Measurements from ENCODE around the gene COIL. TPM values are rescaled to one million over a fixed set of nuclear protein-coding genes. Genes with fewer than 3 reads are reported as not detected.

The COIL gene
- 10 to 100 TPM in 2 of 4 donors, 1 to 10 TPM in 2; 9.1 to 10.7 (median 10.2) TPM for total RNA-seq
- polyA plus RNA-seq: 7.7 TPM
- long read RNA-seq, donor 1, transcript COIL-201 (7 exons, 2,650 nt): major isoform, 21 of 27 reads
- long read RNA-seq, donor 1, partial matches to known transcripts: 3 of 27 reads
- long read RNA-seq, donor 1, other reads (novel, unspliced or antisense): 3 of 27 reads
- long read RNA-seq, donor 2, transcript COIL-201 (7 exons, 2,650 nt): major isoform, 10 of 10 reads
- long read RNA-seq, donor 2, partial matches to known transcripts: 0 of 10 reads
- long read RNA-seq, donor 2, other reads (novel, unspliced or antisense): 0 of 10 reads
- long read RNA-seq, donor 3, transcript COIL-201 (7 exons, 2,650 nt): major isoform, 23 of 37 reads
- long read RNA-seq, donor 3, partial matches to known transcripts: 10 of 37 reads
- long read RNA-seq, donor 3, other reads (novel, unspliced or antisense): 4 of 37 reads
- long read RNA-seq, donor 4, transcript COIL-201 (7 exons, 2,650 nt): major isoform, 18 of 20 reads
- long read RNA-seq, donor 4, partial matches to known transcripts: 1 of 20 reads
- long read RNA-seq, donor 4, other reads (novel, unspliced or antisense): 1 of 20 reads

- Histone ChIP-seq H3K9me3 (ENCODE audit: control insufficient read depth, low read length) (no peaks in the 10 kb centered on the region), H3K4me3 (ENCODE audit: low read length) (peak within 1 kb of the TSS; percentile 98), H3K4me1 (ENCODE audit: control insufficient read depth, insufficient read depth, low read length) (peaks cover 2% of the 10 kb centered on the region), H3K27ac (ENCODE audit: low read length) (peak within 1 kb of the TSS; percentile 73), H3K27me3 (ENCODE audit: control insufficient read depth, insufficient read depth) (no peaks in the 10 kb centered on the region)
- WGBS: 4% methylated on average over 59 of the region's 59 CpGs
- intact Hi-C loops (cut with DNase I): no loop called here
- peak; percentile 93 to 98 (median 96) for DNase-seq
- peak; percentile 96 to 97 for ATAC-seq
Observed at GRCh38 chr17:56960596-56961538, at the start of gene COIL. COIL (minus strand) TSS chr17:56961050; CDS start chr17:56961019, 31 bp downstream.

- Histone ChIP-seq H3K27me3 (ENCODE audit: control insufficient read depth, insufficient read depth) (no peaks in the 10 kb centered on the region), H3K4me3 (ENCODE audit: low read length) (no peak overlapping the region), H3K9me3 (ENCODE audit: control insufficient read depth, low read length) (no peaks in the 10 kb centered on the region), H3K4me1 (ENCODE audit: control insufficient read depth, insufficient read depth, low read length) (no peaks in the 10 kb centered on the region), H3K27ac (ENCODE audit: low read length) (no peak overlapping the region)
- no peak for DNase-seq
- intact Hi-C loops (cut with DNase I): no loop called here
- no peak for ATAC-seq
- 59% methylated on average over 3 of the region's 3 CpGs for WGBS
Observed at GRCh38 chr17:57010487-57010886, 49.6 kb upstream of the COIL start.

- 29% methylated on average over 7 of the region's 7 CpGs for WGBS
- H3K4me3 ChIP-seq (ENCODE audit: low read length): no peak overlapping the region
- ATAC-seq: peak; percentile 67 to 80
- DNase-seq: peak in 2 of 3 donors; percentile 26 to 66
- no peaks in the 10 kb centered on the region for H3K9me3 ChIP-seq (ENCODE audit: control insufficient read depth, low read length)
- H3K27ac ChIP-seq (ENCODE audit: low read length): no peak overlapping the region
- no peaks in the 10 kb centered on the region for H3K4me1 ChIP-seq (ENCODE audit: control insufficient read depth, insufficient read depth, low read length)
- intact Hi-C loops (cut with DNase I): no loop called here
- H3K27me3 ChIP-seq (ENCODE audit: control insufficient read depth, insufficient read depth): no peaks in the 10 kb centered on the region
Observed at GRCh38 chr17:57009737-57010445, 49.0 kb upstream of the COIL start.

- ATAC-seq (no peak), DNase-seq (no peak)
- WGBS: 75% methylated on average over 2 of the region's 2 CpGs
Observed at GRCh38 chr17:57008958-57009357, 48.1 kb upstream of the COIL start.

GRCh38 chr17:57006040-57006439 is 45.2 kb upstream of the COIL start:
- Histone ChIP-seq H3K4me1 (ENCODE audit: control insufficient read depth, insufficient read depth, low read length) (no peaks in the 10 kb centered on the region), H3K27ac (ENCODE audit: low read length) (no peak overlapping the region), H3K27me3 (ENCODE audit: control insufficient read depth, insufficient read depth) (no peaks in the 10 kb centered on the region), H3K9me3 (ENCODE audit: control insufficient read depth, low read length) (no peaks in the 10 kb centered on the region), H3K4me3 (ENCODE audit: low read length) (no peak overlapping the region)
- DNase-seq (no peak), ATAC-seq (no peak)
- 97% methylated on average over 2 of the region's 2 CpGs for WGBS
- intact Hi-C loops (cut with DNase I): no loop called here

More at GRCh38 chr17:57008958-57009357, 48.1 kb upstream of the COIL start:
- Histone ChIP-seq H3K27ac (ENCODE audit: low read length) (no peak overlapping the region), H3K27me3 (ENCODE audit: control insufficient read depth, insufficient read depth) (no peaks in the 10 kb centered on the region), H3K4me1 (ENCODE audit: control insufficient read depth, insufficient read depth, low read length) (no peaks in the 10 kb centered on the region), H3K9me3 (ENCODE audit: control insufficient read depth, low read length) (no peaks in the 10 kb centered on the region), H3K4me3 (ENCODE audit: low read length) (no peak overlapping the region)
- intact Hi-C loops (cut with DNase I): no loop called here

GRCh38 chr17:57004944-57005579 is 44.2 kb upstream of the COIL start:
- peak; percentile 24 to 45 for ATAC-seq
- no peak for DNase-seq
- Histone ChIP-seq H3K4me1 (ENCODE audit: control insufficient read depth, insufficient read depth, low read length) (no peaks in the 10 kb centered on the region), H3K4me3 (ENCODE audit: low read length) (no peak overlapping the region), H3K9me3 (ENCODE audit: control insufficient read depth, low read length) (no peaks in the 10 kb centered on the region), H3K27ac (ENCODE audit: low read length) (no peak overlapping the region), H3K27me3 (ENCODE audit: control insufficient read depth, insufficient read depth) (no peaks in the 10 kb centered on the region)
- intact Hi-C loops (cut with DNase I): no loop called here
- 70% methylated on average over 8 of the region's 8 CpGs for WGBS

- Histone ChIP-seq H3K4me1 (ENCODE audit: control insufficient read depth, insufficient read depth, low read length) (no peaks in the 10 kb centered on the region), H3K4me3 (ENCODE audit: low read length) (no peak overlapping the region), H3K27ac (ENCODE audit: low read length) (no peak overlapping the region), H3K27me3 (ENCODE audit: control insufficient read depth, insufficient read depth) (no peaks in the 10 kb centered on the region), H3K9me3 (ENCODE audit: control insufficient read depth, low read length) (no peaks in the 10 kb centered on the region)
- DNase-seq: no peak
- 93% methylated on average over 5 of the region's 5 CpGs for WGBS
- no peak for ATAC-seq
- intact Hi-C loops (cut with DNase I): no loop called here
Observed at GRCh38 chr17:57002904-57003303, 42.1 kb upstream of the COIL start.

- intact Hi-C loops (cut with DNase I): no loop called here
- ATAC-seq (no peak), DNase-seq (no peak)
- WGBS: 88% methylated on average over 7 of the region's 7 CpGs
- Histone ChIP-seq H3K9me3 (ENCODE audit: control insufficient read depth, low read length) (no peaks in the 10 kb centered on the region), H3K4me1 (ENCODE audit: control insufficient read depth, insufficient read depth, low read length) (no peaks in the 10 kb centered on the region), H3K27me3 (ENCODE audit: control insufficient read depth, insufficient read depth) (no peaks in the 10 kb centered on the region), H3K4me3 (ENCODE audit: low read length) (no peak overlapping the region), H3K27ac (ENCODE audit: low read length) (no peak overlapping the region)
Observed at GRCh38 chr17:57001541-57001940, 40.7 kb upstream of the COIL start.

- 98% methylated on average over 2 of the region's 2 CpGs for WGBS
- no peak for DNase-seq
Observed at GRCh38 chr17:56997313-56997712, 36.5 kb upstream of the COIL start.

GRCh38 chr17:56995766-56996165 is 34.9 kb upstream of the COIL start:
- WGBS: 87% methylated on average over 1 of the region's 1 CpG
- DNase-seq: no peak
- no peaks in the 10 kb centered on the region for H3K9me3 ChIP-seq (ENCODE audit: control insufficient read depth, low read length)
- intact Hi-C loops (cut with DNase I): no loop called here
- H3K4me1 ChIP-seq (ENCODE audit: control insufficient read depth, insufficient read depth, low read length): no peaks in the 10 kb centered on the region
- no peak overlapping the region for H3K4me3 ChIP-seq (ENCODE audit: low read length)
- no peak for ATAC-seq
- H3K27ac ChIP-seq (ENCODE audit: low read length): no peak overlapping the region
- no peaks in the 10 kb centered on the region for H3K27me3 ChIP-seq (ENCODE audit: control insufficient read depth, insufficient read depth)

More at GRCh38 chr17:56997313-56997712, 36.5 kb upstream of the COIL start:
- H3K4me1 ChIP-seq (ENCODE audit: control insufficient read depth, insufficient read depth, low read length): no peaks in the 10 kb centered on the region
- intact Hi-C loops (cut with DNase I): no loop called here
- no peaks in the 10 kb centered on the region for H3K9me3 ChIP-seq (ENCODE audit: control insufficient read depth, low read length)
- no peak overlapping the region for H3K4me3 ChIP-seq (ENCODE audit: low read length)
- no peaks in the 10 kb centered on the region for H3K27me3 ChIP-seq (ENCODE audit: control insufficient read depth, insufficient read depth)
- ATAC-seq: no peak
- H3K27ac ChIP-seq (ENCODE audit: low read length): no peak overlapping the region
